Fibroblast of pulmonary artery (primary cell): Measurements from ENCODE around the gene FSTL1.

Experiments used
- DNase-seq: peaks from one replicate; pipeline ENCODE4 v3.0.0-alpha.2; 2010; ENCODE audit warnings: low read depth
- H3K4me3 ChIP-seq: replicated peaks from 2 replicates; pipeline ENCODE4 v1.5.1; 2011; ENCODE audit warnings: low read depth, mild to moderate bottlenecking, control low read depth, low read length, moderate library complexity
- TF ChIP-seq, protein P1 (sequence below): IDR thresholded peaks from 2 replicates; pipeline ENCODE4 v1.5.1; 2011; ENCODE audit warnings: mild to moderate bottlenecking, control low read depth, low read length, inconsistent platforms; ENCODE audit errors: missing control alignments

The FSTL1 gene

DNA sequence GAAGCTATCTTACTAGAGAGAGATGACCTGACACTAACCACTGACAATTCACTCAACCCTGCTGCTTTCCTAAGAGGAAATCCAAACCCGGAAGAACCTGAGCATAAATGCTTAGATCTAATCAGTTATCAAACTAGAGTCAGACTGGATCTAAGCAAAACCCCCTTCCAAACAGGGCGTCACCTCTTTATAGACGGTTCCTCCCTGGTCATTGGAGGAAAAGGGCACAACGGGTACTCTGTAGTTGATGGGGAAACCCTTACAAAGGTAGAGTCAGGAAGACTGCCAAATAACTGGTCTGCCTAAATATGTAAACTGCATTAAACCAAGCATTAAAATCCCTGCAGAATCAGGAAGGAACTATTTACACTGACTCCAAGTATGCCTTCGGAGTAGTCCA lies 41.3 kb upstream of the FSTL1 start:
- TF ChIP-seq, protein P1, sequence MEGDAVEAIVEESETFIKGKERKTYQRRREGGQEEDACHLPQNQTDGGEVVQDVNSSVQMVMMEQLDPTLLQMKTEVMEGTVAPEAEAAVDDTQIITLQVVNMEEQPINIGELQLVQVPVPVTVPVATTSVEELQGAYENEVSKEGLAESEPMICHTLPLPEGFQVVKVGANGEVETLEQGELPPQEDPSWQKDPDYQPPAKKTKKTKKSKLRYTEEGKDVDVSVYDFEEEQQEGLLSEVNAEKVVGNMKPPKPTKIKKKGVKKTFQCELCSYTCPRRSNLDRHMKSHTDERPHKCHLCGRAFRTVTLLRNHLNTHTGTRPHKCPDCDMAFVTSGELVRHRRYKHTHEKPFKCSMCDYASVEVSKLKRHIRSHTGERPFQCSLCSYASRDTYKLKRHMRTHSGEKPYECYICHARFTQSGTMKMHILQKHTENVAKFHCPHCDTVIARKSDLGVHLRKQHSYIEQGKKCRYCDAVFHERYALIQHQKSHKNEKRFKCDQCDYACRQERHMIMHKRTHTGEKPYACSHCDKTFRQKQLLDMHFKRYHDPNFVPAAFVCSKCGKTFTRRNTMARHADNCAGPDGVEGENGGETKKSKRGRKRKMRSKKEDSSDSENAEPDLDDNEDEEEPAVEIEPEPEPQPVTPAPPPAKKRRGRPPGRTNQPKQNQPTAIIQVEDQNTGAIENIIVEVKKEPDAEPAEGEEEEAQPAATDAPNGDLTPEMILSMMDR = no peak
- H3K4me3 ChIP-seq = no peak overlapping the region
- DNase-seq = no peak

DNA sequence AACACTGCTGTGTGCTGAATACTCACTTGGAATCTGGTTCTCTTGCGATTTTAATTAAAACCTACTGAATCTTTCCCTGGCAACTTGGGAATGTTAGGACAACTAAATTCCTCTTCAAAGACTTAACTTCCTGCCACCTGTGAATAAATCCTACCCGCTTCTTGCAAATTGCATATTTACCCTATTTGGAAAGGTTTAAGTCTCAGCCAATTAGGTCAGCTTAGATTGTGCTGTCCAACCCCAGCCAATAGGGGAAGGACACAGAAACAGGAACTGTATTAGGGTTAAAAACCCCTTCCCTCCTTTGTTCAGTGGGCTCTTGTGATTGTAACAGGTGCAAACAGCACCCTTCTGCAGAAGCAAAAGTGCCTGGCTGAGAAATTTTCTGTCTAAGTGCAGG lies 38.6 kb upstream of the FSTL1 start:
- no peak for DNase-seq
- H3K4me3 ChIP-seq = no peak overlapping the region
- TF ChIP-seq, protein P1 = no peak

DNA sequence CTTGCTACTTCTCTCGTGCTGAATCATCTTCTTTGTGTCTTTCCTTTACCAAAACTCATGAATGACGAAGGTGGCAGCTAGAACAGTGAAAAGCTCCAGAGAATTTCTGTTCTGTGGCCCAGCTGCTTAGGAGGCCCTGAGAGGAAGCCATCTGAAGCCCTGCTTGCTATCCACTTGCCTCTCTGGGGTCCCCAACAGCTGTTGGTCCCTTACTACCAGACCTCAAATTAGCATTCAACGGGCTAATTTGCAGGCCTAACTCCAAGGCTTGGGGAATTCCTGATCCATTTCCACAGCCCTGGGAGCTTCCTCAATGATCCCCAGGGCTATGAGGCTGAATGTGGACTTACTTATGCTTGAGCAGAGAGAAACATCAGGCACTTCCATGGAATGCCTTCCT lies 37.5 kb upstream of the FSTL1 start:
- no peak for DNase-seq
- H3K4me3 ChIP-seq = no peak overlapping the region
- TF ChIP-seq, protein P1 = no peak

DNA sequence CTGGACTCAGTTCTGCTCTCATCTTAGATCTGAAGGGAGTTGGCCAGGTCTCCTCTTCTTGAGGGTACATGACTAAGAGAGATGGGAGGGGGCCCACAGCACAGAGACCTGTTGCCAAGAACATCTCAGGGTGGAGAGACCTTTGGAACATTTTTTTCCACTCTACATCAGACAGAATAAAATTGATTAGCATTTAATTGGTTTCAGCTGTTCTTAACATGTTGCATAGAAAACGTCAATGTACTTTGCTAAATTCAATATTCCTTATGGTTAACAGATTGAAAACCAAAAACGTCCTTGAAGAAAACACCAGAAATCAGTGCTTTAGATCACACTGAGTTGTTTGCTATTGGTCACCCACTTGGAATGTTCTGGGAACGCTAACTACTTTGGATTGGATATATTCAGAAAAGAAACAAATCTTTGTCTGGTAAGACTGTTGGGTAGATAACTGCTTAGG lies 36.4 kb upstream of the FSTL1 start:
- H3K4me3 ChIP-seq = no peak overlapping the region
- DNase-seq = peak; percentile 54
- TF ChIP-seq, protein P1 = no peak

DNA sequence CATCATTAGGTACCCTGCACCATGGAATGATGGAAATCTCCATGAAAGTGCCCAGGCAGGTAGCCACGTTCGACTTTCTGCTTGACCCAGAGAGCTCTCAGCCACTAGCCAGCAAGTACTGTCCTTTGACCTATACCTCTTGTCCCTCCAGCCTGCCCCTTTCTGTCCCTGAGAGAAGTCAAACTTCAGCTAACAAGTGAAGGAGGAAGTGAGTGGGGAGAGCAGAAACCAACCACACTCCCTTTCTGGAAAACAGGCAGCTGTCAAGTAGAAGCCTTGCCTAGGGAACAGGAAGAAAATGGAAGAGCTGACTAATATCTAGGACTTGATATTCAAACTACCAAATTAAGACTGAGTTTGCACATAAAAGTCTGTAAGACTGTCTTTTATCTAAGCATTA lies 30.3 kb upstream of the FSTL1 start:
- DNase-seq = no peak
- TF ChIP-seq, protein P1 = no peak
- no peak overlapping the region for H3K4me3 ChIP-seq

DNA sequence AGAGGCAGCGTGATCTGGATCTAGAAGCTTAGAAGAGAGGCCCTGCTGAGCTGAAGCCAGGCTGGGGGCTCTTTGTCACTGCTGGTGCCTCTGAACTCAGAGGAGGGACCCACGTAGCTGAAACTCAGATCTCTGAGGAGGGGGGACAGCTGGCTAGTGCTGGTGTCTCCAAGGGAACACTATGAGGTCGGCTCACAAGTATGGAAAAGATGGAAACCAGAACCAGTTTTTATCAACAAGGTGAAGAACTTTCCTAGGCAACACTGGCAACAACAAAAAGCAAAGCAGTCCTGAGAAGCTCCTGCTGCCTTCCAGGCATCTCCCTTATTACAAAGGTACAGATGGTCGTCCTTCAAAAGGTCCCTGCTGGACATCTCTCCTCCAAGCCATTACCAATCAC lies 27.0 kb upstream of the FSTL1 start:
- TF ChIP-seq, protein P1 = no peak

DNA sequence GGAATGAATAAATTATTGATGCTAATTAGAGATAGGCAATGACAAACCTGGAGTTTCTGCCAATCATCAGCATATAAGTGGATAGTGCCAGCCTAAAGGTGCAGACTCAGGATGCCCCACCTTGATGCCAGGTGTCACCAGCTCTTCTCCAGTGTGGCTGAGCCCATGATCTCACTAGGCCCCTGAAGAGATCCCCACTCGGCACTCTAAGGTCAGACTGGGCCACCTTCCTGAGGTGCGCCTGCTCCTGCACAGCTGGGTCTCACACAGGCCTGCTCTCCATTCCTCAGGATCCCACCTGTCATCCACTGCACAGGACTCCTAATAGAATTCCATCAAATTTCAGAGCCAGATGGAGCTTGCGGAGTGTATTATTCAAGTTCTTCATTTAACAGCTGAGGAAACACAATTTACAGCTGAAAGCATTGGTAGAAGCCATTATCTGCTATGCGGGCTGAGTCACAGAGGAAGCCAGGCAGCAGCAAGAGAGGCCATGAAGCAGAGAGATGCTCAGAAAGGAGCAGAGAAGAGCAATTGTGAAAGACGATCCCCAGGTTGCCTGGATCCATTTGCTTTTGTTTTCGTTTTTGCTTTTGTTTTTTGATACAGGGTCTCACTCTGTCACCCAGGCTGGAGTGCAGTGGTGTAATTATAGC lies 25.1 kb upstream of the FSTL1 start:
- peak; percentile 49 for DNase-seq
- TF ChIP-seq, protein P1 = no peak
- no peak overlapping the region for H3K4me3 ChIP-seq

More for the DNA sequence above, 27.0 kb upstream of the FSTL1 start:
- no peak overlapping the region for H3K4me3 ChIP-seq
- DNase-seq = no peak
